HG02852 (cell line): ENCODE data around the gene AJM1.
"Not testable (repeated sequence)": the region's sequence is repeated elsewhere in the genome, so short reads cannot be mapped to it uniquely, and the experiment has no call there.

Experiments
- ATAC-seq: cut with Tn5 transposase; IDR thresholded peaks from one replicate; pipeline ENCODE4 v1.9.1; 2021; ENCODE audit warnings: mild to moderate bottlenecking, moderate library complexity; ENCODE audit not compliant: unreplicated experiment

AJM1 gene

DNA sequence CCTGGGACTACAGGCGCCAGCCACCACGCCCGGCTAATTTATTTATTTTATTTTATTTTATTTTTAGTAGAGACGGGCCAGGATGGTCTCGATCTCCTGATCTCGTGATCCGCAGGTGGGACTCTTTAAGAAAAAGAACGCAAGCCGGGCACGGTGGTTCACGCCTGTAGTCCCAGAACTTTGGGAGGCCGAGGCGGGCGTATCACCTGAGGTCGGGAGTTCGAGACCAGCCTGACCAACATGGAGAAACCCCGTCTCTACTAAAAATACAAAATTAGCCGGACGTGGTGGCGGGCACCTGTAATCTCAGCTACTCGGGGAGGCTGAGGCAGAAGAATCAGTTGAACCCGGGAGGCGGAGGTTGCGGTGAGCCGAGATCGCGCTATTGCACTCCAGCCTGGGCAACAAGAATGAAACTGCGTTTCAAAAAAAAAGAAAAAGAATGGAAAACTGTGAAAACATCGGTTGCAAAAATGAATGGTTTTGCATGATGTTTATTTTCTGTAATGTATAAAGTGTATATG, 24.7 kb downstream of the AJM1 start:
- ATAC-seq = not testable (repeated sequence)

DNA sequence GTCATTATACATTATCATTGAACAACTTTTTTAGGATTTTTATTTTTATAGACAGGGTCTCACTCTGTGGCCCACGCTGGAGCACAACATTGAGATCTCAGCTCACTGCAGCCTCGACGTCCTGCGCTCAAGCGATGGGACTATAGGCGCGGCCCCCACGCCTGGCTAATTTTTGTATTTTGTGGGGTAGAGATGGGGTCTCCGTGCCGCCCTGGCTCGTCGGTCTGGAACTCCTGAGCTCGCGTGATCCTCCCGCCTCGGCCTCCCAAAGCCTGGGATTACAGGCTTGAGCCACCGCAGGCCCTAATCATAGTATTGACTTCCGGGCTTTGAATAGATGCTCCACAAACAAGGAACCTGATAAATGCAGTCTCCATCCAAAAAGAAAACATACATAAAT, 25.2 kb downstream of the AJM1 start:
- no peak for ATAC-seq

DNA sequence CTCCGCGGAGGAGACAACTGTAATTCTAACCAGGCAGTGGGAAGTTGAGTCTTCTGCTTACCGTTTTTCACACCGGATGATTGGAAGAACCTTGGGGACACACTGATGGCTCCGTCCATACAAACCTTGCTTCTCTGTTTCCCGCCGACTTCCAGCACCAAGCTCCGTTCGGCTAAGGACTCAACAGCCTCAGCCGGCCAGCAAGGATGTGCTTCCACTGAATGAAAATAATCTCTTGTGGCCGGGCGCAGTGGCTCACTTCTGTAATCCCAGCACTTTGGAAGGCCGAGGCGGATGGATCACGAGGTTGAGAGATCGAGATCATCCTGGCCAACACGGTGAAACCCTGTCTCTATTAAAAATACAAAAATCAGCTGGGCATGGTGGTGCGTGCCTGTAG, 25.6 kb downstream of the AJM1 start:
- no peak for ATAC-seq

DNA sequence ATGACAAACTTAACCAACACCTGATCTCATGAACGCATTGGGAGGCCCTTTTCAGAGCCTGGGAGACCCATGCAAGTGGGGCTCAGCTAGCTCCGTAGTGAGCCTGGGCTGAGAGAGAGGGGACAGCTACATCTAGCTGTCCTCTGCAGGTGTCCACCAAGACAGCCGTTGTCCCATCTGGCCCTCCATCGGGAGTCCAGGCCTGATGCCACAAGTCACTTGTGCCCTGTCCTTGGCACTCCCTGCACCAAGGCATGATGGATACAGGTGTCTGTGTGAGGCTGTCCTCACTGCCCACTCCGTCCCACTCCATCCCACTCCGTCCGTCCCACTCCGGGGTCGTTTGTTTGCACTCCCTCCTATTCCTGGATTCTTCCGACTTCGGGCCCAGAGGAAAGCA, 26.4 kb downstream of the AJM1 start:
- ATAC-seq = no peak

DNA sequence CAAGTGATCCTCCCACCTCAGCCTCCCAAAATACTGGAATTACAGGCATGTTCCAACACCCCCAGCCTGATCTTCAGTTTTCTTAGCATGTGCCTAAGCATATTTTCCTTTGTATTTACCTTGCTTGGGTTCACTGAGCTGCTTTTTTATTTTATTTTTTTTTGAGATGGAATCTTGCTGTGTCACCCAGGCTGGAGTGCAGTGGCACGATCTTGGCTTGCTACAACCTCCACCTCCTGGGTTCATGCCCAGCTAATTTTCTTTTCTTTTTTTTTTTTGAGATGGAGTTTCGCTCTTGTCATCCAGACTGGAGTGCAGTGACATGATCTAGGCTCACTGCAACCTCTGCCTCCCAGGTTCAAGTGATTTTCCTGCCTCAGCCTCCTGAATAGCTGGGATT, 27.3 kb downstream of the AJM1 start:
- not testable (repeated sequence) for ATAC-seq

DNA sequence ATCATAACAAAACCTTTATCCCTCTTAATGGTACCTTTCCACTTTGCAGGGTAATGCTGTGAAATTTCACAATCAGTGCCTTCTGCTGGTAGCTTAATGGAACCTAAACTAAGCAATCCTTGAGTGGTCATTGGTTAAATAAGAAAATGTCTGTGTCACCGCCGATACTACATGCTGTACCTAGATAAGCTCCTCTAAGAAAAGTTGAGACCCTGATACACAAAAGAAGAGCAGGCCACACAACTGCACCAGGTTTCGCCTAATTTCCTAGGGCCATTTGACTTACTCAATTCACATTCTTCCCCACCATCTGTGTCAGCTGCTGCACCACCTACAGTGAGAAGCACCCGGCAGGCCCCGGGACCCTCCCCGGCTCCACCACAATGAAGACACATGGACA, 32.9 kb downstream of the AJM1 start:
- ATAC-seq = no peak

DNA sequence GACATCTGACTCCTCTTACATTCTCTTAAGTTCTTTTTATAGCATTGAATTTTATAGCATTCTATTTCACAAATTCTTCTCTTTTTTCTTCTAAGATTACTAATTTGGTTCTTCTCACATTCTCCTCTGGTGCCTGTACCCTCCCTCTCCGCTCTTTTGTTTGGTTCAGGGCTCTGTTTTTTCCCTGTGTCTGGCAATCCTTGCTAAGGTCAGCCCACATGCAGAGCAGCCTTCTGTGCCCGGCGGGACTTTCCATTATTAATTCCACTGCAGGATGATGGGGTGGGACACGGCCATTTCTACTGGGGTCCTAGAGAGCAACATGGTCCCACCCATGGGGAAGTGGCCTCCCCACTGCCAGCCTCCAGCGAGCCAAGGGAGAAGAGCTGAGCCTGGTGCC, 34.2 kb downstream of the AJM1 start:
- no peak for ATAC-seq

DNA sequence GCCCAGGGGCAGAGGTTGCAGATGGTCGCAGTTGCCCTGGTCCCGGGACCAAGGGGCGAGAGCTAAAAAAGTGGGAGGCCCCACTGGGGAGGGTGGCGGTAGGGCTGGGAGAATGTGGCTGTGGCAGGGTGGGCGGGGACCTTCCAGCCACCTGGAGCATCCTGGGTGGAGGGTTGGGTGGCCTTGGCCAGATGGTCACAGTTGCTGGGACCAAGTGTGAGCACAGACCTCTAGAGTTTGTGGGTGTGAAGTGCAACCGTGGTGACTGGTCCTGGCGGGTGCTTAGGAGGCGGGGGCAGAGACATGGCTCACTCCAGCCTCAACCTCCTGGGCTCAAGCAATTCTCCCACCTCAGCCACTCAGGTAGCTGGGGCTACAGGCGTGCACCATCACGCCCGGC, 38.4 kb downstream of the AJM1 start:
- no peak for ATAC-seq

DNA sequence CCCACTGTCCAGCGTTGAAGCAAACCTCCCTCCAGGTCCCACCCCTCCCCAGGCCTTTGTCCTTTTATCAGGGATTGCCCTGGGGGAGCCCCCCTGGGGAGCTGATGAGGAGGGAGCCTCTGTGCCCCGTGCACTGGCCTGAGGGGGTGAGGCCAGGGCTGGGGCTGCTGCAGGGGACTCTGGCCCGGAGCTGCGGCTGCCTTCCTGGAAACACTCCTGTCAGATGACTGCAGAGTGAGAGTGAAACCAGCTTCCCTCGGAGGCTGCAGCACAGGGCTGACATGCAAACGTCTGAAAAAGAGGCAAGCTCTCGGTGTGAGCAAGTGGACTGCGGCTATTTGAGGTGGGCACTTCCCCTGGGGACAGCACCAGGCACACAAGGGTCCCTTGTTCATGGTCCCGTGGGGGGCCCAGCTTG, 39.4 kb downstream of the AJM1 start:
- ATAC-seq = no peak

DNA sequence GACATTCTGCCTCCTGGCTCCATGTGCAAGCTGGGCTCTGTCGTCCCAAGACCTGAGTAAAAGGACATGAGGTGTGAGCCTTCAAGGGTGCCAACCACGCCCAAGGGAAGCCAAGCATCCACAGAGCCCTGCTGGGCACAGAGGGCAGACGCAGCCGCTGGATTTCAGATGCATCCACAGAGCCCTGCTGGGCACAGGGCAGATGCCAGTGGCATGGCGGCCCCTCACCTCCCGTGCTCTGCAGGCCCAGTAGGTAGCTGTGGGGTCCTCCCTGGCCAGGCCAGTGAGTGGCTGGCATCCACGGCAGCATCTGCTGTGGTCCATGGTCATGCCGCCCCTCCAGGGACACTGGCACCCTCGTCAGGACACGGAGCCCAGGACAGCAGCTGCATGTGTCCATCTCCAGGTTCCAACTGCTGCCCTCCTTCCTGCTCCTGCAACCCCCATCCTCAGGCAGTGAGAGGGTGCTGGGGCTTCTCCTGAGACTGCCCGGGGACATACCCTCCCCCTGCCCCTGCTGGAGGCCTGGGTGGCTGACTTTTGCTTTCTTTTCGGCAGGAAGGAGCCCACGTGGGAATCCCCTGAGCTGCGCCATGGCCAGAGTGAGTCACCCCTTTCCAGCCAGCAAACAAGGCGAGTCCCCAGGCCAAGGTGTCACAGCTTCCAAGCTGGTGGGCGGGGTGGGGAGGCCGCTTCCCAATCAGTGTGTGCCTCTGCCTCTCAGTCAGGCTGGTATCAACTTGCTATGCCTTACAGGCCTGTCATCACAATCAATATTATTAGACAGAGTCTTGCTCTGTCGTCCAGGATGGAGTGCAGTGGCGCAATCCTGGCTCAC, 40.0 kb downstream of the AJM1 start:
- ATAC-seq = peak; percentile 34

DNA sequence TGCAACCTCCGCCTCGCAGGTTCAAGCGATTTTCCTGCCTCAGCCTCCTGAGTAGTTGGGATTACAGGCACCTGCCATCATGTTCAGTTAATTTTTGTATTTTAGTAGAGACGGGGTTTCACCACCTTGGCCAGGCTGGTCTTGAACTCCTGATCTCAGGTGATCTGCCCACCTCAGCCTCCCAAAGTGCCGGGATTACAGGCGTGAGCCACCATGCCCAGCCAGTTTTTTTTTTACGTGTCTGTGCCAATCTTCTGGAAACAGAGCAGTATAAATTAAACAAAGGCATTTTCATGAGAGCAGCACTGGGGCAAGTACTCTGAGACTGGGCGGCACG, 40.6 kb downstream of the AJM1 start:
- ATAC-seq = not testable (repeated sequence)

DNA sequence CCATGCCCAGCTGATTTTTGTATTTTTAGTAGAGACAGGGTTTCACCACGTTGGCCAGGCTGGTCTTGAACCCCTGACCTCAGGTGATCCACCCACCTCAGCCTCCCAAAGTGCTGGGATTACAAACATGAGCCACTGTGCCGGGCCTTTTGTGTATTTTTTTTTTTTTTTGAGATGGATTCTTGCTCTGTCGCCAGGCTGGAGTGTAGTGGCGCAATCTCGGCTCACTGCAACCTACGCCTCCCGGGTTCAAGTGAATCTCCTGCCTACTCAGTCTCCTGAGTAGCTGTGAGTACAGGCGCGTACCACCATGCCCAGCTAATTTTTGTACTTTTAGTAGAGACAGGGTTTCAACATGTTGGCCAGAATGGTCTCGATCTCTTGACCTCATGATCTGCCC, 41.4 kb downstream of the AJM1 start:
- not testable (repeated sequence) for ATAC-seq

DNA sequence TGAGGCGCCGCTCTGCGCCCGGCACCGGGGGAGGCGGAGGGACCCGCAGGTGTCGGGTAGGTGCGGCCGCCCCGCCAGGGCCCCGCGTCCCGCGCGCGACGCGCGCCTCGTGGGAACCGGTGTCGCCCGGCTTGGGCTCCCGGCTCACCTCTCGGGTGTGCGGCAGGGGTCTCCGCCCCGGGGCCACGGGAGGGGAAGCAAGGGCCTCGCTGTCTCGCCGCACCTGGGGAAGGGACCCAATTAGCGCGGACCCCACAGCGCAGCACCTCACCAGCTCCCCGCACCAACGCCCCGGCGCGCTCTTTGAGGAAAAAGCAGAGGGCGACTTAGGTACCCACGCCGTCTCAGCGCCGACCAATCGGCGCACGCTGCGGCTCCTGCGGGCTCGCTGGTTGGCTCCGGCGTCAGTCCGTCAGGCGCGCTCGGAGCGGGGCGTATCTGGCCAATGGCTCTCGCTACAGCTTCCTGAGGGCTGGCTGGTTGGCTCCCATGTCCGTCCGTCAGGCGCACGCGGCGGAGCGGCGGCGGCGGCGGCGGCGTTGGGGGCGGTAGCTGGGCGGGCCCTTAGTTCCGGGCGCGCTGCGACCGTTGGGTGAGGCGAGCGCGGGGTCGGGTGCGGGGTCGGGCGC, 43.8 kb downstream of the AJM1 start, which contains the start of gene TRAF2:
TSS of gene TRAF2 (plus strand) at position 567 of the 629 bp plus-strand sequence. CDS start 12,225 bp downstream, outside the sequence.
- ATAC-seq = peak; percentile 82

DNA sequence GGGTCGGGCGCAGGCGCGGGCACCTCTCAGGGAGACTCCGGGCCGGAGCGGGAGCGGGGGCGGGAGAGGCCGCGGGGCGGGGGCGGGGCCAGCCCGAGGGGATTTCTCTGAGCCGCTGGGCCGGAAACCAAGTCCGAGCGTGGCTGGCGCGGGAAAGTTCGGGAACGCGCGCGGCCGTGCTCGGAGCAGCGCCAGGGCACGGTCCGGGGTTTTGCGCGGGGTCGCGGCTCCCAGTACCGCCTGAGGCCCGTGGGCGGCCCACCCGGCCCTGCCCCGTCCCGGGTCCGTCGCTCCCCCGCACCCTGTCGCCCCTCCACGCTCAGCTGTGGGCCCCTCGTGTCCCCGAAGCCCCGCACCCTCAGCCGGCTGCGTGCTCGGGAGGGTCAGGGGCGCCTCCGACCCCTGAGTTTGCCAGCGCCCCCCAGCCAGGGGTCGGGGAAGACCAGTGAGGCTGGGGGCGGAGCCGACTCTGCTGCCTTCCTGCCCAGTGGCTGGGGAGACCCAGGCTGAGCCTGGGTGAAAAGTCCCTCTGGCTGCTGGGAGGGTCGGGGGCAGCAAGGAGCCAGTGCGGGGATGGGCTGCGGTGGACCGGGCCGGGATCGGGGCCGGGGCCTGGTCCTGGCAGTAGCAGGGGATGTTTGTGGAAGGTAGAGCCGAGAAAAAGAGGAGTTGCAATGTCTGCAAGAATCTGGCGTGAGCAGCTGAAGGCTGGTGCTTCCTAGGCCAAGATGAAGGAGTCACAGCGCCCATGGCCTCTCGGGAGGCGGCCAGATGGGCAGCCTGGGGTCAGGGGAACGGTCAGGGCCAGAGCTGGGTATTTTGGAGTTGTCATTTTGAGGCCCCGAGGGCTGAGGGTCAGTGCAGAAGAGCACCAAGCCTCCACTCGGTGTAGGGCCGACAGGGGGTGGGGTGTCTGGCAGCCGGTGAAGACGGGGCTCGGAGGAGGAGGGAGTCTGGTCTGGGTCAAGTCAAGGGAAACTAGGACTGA, 44.6 kb downstream of the AJM1 start:
- peak; percentile 0 for ATAC-seq

DNA sequence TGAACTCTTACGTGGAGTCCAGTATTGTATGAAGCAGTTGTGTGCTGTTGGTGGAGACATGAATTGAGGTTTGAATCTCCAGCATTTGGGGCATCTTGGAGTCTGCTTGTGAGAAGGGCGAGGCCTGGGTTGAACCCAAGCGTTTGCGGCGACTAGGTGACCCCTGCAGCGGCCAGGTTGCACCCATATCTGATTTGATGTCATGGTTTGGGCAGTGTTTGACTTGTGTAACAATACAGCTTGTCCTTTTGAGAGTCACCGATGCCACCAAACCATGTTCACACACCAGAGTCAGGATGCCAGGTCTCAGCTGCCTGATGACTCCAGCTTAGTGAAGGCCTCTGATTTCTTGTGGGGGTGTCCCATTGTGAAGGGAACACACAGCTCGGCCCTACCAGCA, 46.2 kb downstream of the AJM1 start:
- ATAC-seq = no peak

DNA sequence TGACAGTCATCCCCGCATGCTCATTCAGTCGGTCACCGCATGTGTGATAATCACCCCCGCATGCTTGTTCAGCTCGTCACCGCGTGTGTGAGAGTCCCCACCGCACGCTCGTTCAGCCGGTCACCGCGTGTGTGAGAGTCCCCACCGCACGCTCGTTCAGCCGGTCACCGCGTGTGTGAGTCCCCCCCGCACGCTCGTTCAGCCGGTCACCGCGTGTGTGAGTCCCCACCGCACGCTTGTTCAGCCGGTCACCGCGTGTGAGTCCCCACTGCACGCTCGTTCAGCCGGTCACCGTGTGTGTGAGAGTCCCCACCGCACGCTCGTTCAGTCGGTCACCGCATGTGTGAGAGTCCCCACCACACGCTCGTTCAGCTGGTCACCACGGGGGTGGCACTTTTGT, 47.6 kb downstream of the AJM1 start:
- no peak for ATAC-seq

DNA sequence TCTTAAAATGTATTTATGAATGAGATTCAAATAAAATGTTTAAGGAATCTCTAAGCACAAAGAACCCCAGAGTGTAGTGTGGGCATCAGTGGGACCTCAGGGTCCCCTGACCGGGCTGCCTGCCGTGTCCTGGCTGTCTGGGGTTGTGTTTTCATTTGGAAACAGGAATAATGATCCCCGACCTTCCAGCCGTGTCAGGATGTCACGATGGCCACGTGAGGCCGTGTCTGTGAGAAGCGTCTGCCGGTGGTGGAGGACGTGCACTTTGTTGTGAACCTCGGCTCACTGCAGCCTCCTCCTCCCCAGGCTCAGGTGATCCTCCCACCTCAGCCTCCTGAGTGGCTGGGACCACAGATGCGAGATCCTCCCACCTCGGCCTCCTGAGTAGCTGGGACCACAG, 48.4 kb downstream of the AJM1 start:
- ATAC-seq = no peak
